ENCODE measurements around the gene MRPL21.

DNA sequence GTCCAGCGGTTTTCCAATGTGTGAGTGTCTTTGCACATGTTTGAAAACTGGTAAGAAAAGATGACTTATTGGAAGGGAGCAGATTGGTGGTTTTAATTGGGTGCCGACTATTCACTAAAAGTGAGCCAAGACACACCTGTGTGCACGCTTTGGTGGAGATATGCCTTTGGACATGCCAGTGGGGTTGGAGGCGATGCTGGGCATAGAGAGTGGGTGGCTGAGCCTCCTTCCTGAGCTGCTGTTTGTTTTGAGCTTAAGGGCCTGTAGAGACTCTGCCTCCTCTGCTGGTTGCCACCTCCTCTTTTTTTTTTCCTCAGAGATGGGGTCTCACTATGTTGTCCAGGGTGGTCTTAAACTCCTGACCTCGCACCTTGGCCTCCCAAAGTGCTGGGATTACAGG lies 9.6 kb upstream of the MRPL21 start:
- TF ChIP-seq POLR2A (IDR thresholded peaks at IDR 0.05; ENCODE audit: low read depth, low read length) = no peak
- TF ChIP-seq POLR2AphosphoS5 (IDR thresholded peaks at IDR 0.05; ENCODE audit: low read depth, low read length) = no peak

Measured in GM12892 (cell line).